ENCODE data around the gene DBNDD2.

- peak; percentile 54 for TF ChIP-seq CTCF (IDR thresholded peaks at IDR 0.05; ENCODE audit: insufficient read depth, low read length, poor library complexity, severe bottlenecking)
- no peak for TF ChIP-seq EZH2phosphoT487 (conservative IDR thresholded peaks at IDR 0.05; ENCODE audit: low read length)
Measured at GRCh38 chr20:45362804-45363610, 45.1 kb upstream of the DBNDD2 start, which contains the start of gene SYS1.

Data from SU-DHL-6 (cell line).